GM12872 (cell line): ENCODE measurements around the gene ETAA1.

Experiments
- TF ChIP-seq, protein P1 (sequence below): IDR thresholded peaks from 3 replicates; pipeline ENCODE4 v1.5.1; 2011; ENCODE audit warnings: low read depth, mild to moderate bottlenecking, low read length, moderate library complexity; ENCODE audit not compliant: insufficient read depth

ETAA1 gene

DNA sequence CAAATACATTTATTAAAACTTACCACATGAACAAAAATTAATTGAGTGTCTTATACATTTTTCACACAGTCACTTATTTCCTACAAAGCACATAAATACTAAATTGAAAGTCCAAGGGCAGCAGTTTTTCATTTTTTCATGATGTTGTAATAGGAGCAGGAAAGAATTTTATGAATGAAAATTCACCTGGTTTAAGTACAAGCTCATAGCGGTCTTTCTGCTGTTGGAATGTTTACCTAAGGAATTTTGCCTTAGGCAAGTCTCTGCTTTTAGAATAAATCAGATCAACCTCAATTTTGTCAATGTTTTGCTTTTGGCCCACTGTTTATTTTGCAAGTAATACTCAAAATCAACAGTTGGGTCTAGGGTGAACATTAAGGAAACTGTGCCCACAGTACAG, 40.0 kb downstream of the ETAA1 start:
- TF ChIP-seq, protein P1, sequence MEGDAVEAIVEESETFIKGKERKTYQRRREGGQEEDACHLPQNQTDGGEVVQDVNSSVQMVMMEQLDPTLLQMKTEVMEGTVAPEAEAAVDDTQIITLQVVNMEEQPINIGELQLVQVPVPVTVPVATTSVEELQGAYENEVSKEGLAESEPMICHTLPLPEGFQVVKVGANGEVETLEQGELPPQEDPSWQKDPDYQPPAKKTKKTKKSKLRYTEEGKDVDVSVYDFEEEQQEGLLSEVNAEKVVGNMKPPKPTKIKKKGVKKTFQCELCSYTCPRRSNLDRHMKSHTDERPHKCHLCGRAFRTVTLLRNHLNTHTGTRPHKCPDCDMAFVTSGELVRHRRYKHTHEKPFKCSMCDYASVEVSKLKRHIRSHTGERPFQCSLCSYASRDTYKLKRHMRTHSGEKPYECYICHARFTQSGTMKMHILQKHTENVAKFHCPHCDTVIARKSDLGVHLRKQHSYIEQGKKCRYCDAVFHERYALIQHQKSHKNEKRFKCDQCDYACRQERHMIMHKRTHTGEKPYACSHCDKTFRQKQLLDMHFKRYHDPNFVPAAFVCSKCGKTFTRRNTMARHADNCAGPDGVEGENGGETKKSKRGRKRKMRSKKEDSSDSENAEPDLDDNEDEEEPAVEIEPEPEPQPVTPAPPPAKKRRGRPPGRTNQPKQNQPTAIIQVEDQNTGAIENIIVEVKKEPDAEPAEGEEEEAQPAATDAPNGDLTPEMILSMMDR: no peak

- TF ChIP-seq, protein P1: no peak
Measured at GRCh38 chr2:67438337-67438736, 41.2 kb downstream of the ETAA1 start.

- TF ChIP-seq, protein P1: no peak
Measured at GRCh38 chr2:67445652-67446268, 48.6 kb downstream of the ETAA1 start.

DNA sequence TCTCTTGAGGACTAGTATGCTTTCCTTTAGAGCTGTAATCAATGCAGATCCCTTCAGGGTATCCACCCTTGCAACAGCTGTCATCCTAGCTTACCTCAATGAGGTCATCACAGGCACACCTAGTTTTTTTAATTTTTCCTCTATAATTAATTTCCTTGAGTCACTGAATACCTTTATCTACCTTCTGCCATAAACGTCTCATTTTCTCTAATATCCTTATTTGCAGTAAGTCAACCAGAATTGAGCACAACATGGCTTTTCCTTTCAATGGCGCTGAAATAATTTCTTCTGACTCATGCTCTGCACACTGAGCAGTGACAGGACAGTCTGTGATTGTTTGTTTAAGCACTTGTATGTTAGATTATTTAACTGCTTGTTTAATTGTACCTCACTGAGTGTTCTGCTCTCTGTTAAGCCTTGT, 49.4 kb downstream of the ETAA1 start:
- TF ChIP-seq, protein P1: no peak

GRCh38 chr2:67448648-67449047, 51.5 kb downstream of the ETAA1 start:
- TF ChIP-seq, protein P1: no peak

- TF ChIP-seq, protein P1: no peak
Measured at GRCh38 chr2:67451086-67451832, 54.1 kb downstream of the ETAA1 start.

GRCh38 chr2:67453310-67453709, 56.2 kb downstream of the ETAA1 start:
- TF ChIP-seq, protein P1: no peak
